ENCODE results near the gene UBL3. TPM values are rescaled to one million over a fixed set of nuclear protein-coding genes. Genes with fewer than 3 reads are reported as not detected.
A peak's percentile ranks its signal among the peaks of the same experiment; 100 is the strongest.

Gene UBL3, protein sequence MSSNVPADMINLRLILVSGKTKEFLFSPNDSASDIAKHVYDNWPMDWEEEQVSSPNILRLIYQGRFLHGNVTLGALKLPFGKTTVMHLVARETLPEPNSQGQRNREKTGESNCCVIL
- total RNA-seq: 10 to 100 TPM; 36.3 to 38.2 TPM

DNA sequence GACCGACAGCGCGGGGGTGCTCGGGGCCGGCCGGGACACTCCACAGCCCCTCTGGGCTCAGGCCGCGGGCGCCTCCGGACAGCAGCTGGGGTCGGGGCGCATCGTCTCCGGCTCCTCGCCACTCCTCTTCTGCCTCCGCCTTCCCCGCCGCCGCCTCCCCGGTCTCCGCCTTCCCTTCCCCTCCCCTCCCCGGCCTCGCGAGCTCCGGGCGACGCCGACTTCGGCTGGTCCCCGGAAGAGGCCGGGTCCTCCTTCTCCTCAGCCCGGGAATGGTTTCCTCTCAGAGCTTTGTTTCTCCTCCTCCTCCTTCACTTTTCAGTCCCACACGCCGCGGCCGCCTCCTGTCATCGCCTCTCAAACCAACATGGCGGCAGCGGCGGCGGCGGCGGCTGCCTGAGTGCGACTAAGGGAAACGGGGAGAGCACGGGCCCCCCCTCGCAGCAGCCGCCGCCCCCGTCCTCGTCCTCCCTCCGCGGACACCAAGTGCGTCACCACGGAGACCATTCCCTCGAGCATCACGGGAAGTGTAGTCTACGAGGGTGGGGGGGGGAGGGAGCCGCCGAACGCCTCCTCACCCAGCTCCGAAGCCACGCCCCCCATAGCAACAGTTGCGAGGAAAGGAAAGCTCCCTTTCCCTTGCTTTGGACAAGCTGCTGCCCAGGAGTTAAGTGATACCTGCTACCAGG lies at the start of gene UBL3:
UBL3 (minus strand) TSS at position 405 of the 686 bp plus-strand sequence. CDS start 1,079 bp downstream, outside the sequence.
- Histone ChIP-seq H3K4me3 (peak within 1 kb of the TSS; percentile 67 to 68), H3K27me3 (replicated peaks; ENCODE audit: insufficient read depth) (no peaks in the 10 kb centered on the region), H3K4me1 (replicated peaks) (no peaks in the 10 kb centered on the region), H3K27ac (peak within 1 kb of the TSS; percentile 97 to 99), H3K9me3 (no peaks in the 10 kb centered on the region), H3K36me3 (no peaks in the 10 kb centered on the region)
- peak; percentile 98 for DNase-seq (ENCODE audit: low spot score)
- WGBS: under 1% methylated on average over 64 of the region's 64 CpGs
- TF ChIP-seq, protein P1, sequence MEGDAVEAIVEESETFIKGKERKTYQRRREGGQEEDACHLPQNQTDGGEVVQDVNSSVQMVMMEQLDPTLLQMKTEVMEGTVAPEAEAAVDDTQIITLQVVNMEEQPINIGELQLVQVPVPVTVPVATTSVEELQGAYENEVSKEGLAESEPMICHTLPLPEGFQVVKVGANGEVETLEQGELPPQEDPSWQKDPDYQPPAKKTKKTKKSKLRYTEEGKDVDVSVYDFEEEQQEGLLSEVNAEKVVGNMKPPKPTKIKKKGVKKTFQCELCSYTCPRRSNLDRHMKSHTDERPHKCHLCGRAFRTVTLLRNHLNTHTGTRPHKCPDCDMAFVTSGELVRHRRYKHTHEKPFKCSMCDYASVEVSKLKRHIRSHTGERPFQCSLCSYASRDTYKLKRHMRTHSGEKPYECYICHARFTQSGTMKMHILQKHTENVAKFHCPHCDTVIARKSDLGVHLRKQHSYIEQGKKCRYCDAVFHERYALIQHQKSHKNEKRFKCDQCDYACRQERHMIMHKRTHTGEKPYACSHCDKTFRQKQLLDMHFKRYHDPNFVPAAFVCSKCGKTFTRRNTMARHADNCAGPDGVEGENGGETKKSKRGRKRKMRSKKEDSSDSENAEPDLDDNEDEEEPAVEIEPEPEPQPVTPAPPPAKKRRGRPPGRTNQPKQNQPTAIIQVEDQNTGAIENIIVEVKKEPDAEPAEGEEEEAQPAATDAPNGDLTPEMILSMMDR (IDR thresholded peaks at IDR 0.05): no peak
- TF ChIP-seq POLR2AphosphoS5 (IDR thresholded peaks at IDR 0.05): peak; percentile 90
- peak; percentile 94 for TF ChIP-seq POLR2A (IDR thresholded peaks at IDR 0.05)
- intact Hi-C loops (cut with DNase I): loop anchor here (5.0 to 10.0 kb wide), 3 partner anchors 72 to 614 kb away; partner anchors contain the start of gene HMGB1

DNA sequence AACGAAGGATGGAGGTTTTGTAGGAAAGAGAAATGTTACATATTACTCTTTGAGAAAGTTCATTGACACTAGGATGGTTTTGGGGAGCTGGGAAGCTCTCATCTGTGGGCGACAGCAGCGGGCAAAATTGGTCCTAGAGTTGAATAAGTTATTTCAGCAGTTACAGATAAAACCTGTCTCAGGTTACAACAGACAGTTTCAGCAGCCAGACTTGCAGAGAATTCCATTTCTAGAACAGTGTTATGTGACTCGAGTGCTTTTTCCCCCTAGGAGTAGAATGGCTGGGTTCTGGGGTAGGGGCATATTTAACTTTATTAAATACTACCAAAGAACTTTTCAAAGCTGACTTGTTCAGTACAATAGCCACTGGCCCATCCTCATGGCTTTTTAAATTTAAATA lies 46.7 kb upstream of the UBL3 start:
- no peak overlapping the region for H3K4me3 ChIP-seq
- H3K36me3 ChIP-seq: no peaks in the 10 kb centered on the region
- TF ChIP-seq, protein P1 (IDR thresholded peaks at IDR 0.05): no peak
- TF ChIP-seq POLR2AphosphoS5 (IDR thresholded peaks at IDR 0.05) (no peak), POLR2A (IDR thresholded peaks at IDR 0.05) (no peak)
- no peak overlapping the region for H3K27ac ChIP-seq
- no peak for DNase-seq (ENCODE audit: low spot score)
- H3K27me3 ChIP-seq (replicated peaks; ENCODE audit: insufficient read depth): no peaks in the 10 kb centered on the region
- WGBS: 55% methylated on average over 4 of the region's 4 CpGs
- H3K4me1 ChIP-seq (replicated peaks): no peaks in the 10 kb centered on the region
- intact Hi-C loops (cut with DNase I): no loop called here
- no peaks in the 10 kb centered on the region for H3K9me3 ChIP-seq

DNA sequence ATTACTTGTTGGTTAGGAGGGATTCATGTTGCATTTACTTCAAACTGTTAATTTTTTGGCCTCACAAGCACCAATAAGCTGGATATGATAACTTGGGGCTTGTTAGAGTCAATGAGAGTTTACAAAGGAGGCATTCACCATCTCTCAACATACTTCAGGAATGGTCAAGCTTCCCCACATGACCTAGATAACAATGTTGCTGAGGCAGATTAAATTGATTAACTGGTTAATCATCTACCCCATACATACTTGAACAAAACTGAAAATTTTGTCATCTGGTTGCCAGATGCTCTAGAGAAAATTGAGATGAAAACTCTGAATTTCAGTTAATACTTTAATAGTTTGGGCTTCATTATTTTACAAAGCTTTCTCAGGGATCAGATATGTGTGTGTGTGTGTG lies 43.0 kb upstream of the UBL3 start:
- Histone ChIP-seq H3K27ac (no peak overlapping the region), H3K9me3 (no peaks in the 10 kb centered on the region), H3K36me3 (no peaks in the 10 kb centered on the region), H3K4me3 (no peak overlapping the region), H3K4me1 (replicated peaks) (no peaks in the 10 kb centered on the region), H3K27me3 (replicated peaks; ENCODE audit: insufficient read depth) (no peaks in the 10 kb centered on the region)
- TF ChIP-seq POLR2A (IDR thresholded peaks at IDR 0.05) (no peak), POLR2AphosphoS5 (IDR thresholded peaks at IDR 0.05) (no peak)
- TF ChIP-seq, protein P1 (IDR thresholded peaks at IDR 0.05): no peak
- DNase-seq (ENCODE audit: low spot score): no peak
- intact Hi-C loops (cut with DNase I): no loop called here

DNA sequence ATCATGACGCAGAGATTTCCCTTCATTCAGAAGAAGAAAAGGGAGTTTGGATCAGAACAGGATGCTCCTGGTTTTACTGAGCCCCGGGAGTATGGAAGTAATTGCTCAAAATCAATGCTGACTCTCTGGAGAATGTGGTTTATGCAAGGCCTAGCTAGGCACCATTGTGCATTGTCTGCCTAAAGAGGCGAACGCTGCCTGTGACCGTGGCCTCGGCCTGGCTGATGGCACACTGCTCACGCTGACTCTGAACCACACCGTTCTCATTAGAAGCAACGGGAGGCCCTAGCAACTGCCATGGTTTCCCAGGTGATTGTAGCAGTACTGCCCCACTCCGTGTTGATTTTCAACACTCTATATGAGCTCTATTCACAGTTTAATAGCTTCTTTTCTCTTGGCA lies 41.7 kb upstream of the UBL3 start:
- intact Hi-C loops (cut with DNase I): no loop called here
- Histone ChIP-seq H3K27ac (no peak overlapping the region), H3K4me3 (no peak overlapping the region), H3K9me3 (no peaks in the 10 kb centered on the region), H3K4me1 (replicated peaks) (no peaks in the 10 kb centered on the region), H3K36me3 (no peaks in the 10 kb centered on the region), H3K27me3 (replicated peaks; ENCODE audit: insufficient read depth) (no peaks in the 10 kb centered on the region)
- TF ChIP-seq POLR2AphosphoS5 (IDR thresholded peaks at IDR 0.05) (no peak), POLR2A (IDR thresholded peaks at IDR 0.05) (no peak)
- TF ChIP-seq, protein P1 (IDR thresholded peaks at IDR 0.05): no peak
- DNase-seq (ENCODE audit: low spot score): no peak
- WGBS: 55% methylated on average over 10 of the region's 10 CpGs

DNA sequence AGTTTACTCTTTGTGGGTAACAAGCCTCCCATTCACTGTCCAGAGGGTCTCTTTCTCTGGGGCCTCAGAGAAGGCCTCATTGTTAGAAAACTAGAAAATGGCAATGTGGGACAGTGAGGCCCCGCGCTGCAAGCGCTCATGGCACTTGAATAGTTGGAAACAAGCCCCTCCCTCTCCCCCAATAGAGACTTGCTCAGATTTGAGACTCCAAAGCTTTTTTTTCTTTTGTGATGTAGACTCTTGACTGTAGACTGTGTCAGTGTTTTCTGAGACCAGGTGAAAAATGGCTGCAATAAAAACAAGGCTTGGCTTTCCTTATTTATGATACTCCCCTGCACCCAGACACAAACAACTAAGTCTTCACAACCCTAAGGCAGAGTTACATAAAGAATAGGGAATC lies 38.7 kb upstream of the UBL3 start:
- no peak overlapping the region for H3K27ac ChIP-seq
- DNase-seq (ENCODE audit: low spot score): no peak
- H3K9me3 ChIP-seq: no peaks in the 10 kb centered on the region
- no peak overlapping the region for H3K4me3 ChIP-seq
- 100% methylated on average over 3 of the region's 3 CpGs for whole genome bisulfite sequencing
- intact Hi-C loops (cut with DNase I): no loop called here
- no peaks in the 10 kb centered on the region for H3K4me1 ChIP-seq (replicated peaks)
- H3K27me3 ChIP-seq (replicated peaks; ENCODE audit: insufficient read depth): no peaks in the 10 kb centered on the region
- no peaks in the 10 kb centered on the region for H3K36me3 ChIP-seq
- no peak for TF ChIP-seq POLR2AphosphoS5 (IDR thresholded peaks at IDR 0.05)
- TF ChIP-seq, protein P1 (IDR thresholded peaks at IDR 0.05): no peak
- TF ChIP-seq POLR2A (IDR thresholded peaks at IDR 0.05): no peak

All from prostate gland (tissue), 2 donors.